CD14-positive monocyte (primary cell): ENCODE results near the gene CDKN2A. TPM values are rescaled to one million over a fixed set of nuclear protein-coding genes. Genes with fewer than 3 reads are reported as not detected.
"Not testable (repeated sequence)": the region's sequence is repeated elsewhere in the genome, so short reads cannot be mapped to it uniquely, and the experiment has no call there.

Source experiments
- DNase-seq, 3 donors: peaks; one replicate each; pipeline ENCODE4 v3.0.0-alpha.2; 2011 to 2022
- H2AFZ ChIP-seq: 2 replicates; pipeline ENCODE4 v1.6.0; 2012; ENCODE audit warnings: mild to moderate bottlenecking, low read depth, low read length, inconsistent platforms; ENCODE audit not compliant: insufficient read depth, poor library complexity, severe bottlenecking
- H3K27ac ChIP-seq, 2 donors: 1 replicate in 1 of 2; 2 replicates in 1 of 2; pipeline ENCODE4 v1.5.1; 2012 to 2013; ENCODE audit warnings: low read length in 2 of 2, control low read depth in 1 of 2, inconsistent platforms in 1 of 2, low read depth in 1 of 2, mild to moderate bottlenecking in 1 of 2
- H3K27me3 ChIP-seq, 2 donors: one replicate each; pipeline versions ENCODE4 v1.6.0 to v1.6.1; 2011 to 2013; ENCODE audit warnings: low read length in 2 of 2; ENCODE audit not compliant: control insufficient read depth in 2 of 2, insufficient read depth in 2 of 2
- H3K36me3 ChIP-seq, 2 donors: replicated peaks in 1 of 2; 1 replicate in 1 of 2; 2 replicates in 1 of 2; pipeline versions ENCODE4 v1.5.1 to v1.6.1; 2012 to 2013; ENCODE audit warnings: low read length in 2 of 2, control low read depth in 1 of 2, inconsistent platforms in 1 of 2, mild to moderate bottlenecking in 1 of 2; ENCODE audit not compliant: insufficient read depth in 2 of 2, control insufficient read depth in 1 of 2
- H3K4me1 ChIP-seq, 2 donors: 1 replicate in 1 of 2; 2 replicates in 1 of 2; pipeline versions ENCODE4 v1.5.1 to v1.6.1; 2012 to 2013; ENCODE audit warnings: low read length in 2 of 2, control low read depth in 1 of 2, inconsistent platforms in 1 of 2, mild to moderate bottlenecking in 1 of 2, moderate library complexity in 1 of 2; ENCODE audit not compliant: insufficient read depth in 2 of 2, control insufficient read depth in 1 of 2
- H3K4me2 ChIP-seq: replicated peaks from 2 replicates; pipeline ENCODE3; 2012; ENCODE audit warnings: low read length, moderate library complexity, mild to moderate bottlenecking; ENCODE audit not compliant: poor library complexity, severe bottlenecking; ENCODE audit errors: extremely low read depth
- H3K4me3 ChIP-seq, 3 experiments: fragments of 200-600 bp in 1 of 3; sonication (generic) in 1 of 3; replicated peaks in 1 of 3; 1 replicate in 2 of 3; 2 replicates in 1 of 3; pipeline ENCODE4 v1.5.1; 2011 to 2013; ENCODE audit warnings: low read length in 3 of 3, mild to moderate bottlenecking in 3 of 3, control low read depth in 2 of 3, low read depth in 2 of 3, inconsistent platforms in 1 of 3, moderate library complexity in 1 of 3
- H3K79me2 ChIP-seq: 2 replicates; pipeline ENCODE4 v1.6.0; 2012; ENCODE audit warnings: mild to moderate bottlenecking, control low read depth, inconsistent platforms, low read length, moderate library complexity; ENCODE audit not compliant: insufficient read depth
- H3K9ac ChIP-seq: 2 replicates; pipeline ENCODE4 v1.6.0; 2017; ENCODE audit warnings: low read length, mild to moderate bottlenecking; ENCODE audit not compliant: insufficient read depth, poor library complexity, severe bottlenecking
- H3K9me3 ChIP-seq, 2 donors: replicated peaks in 1 of 2; 1 replicate in 1 of 2; 2 replicates in 1 of 2; pipeline versions ENCODE4 v1.5.1 to v1.6.1; 2012 to 2013; ENCODE audit warnings: low read length in 2 of 2, control low read depth in 1 of 2; ENCODE audit not compliant: control insufficient read depth in 1 of 2, insufficient read depth in 1 of 2
- H4K20me1 ChIP-seq: 2 replicates; pipeline ENCODE4 v1.6.0; 2012; ENCODE audit warnings: mild to moderate bottlenecking, low read length, control low read depth, moderate library complexity; ENCODE audit not compliant: insufficient read depth
- H3K27ac Mint-ChIP-seq, 7 donors: one replicate each; pipeline ENCODE4 v1.8.0; 2020; ENCODE audit warnings: mild to moderate bottlenecking in 7 of 7, mixed read lengths in 7 of 7, moderate library complexity in 6 of 7, inconsistent platforms in 2 of 7
- H3K27me3 Mint-ChIP-seq, 3 donors: one replicate each; pipeline ENCODE4 v1.8.0; 2021 to 2022; ENCODE audit warnings: low read depth in 3 of 3, mild to moderate bottlenecking in 3 of 3, mixed read lengths in 3 of 3, moderate library complexity in 3 of 3, inconsistent platforms in 1 of 3
- H3K36me3 Mint-ChIP-seq, 2 donors: one replicate each; pipeline ENCODE4 v1.8.0; 2020; ENCODE audit warnings: mixed read lengths in 2 of 2, inconsistent platforms in 1 of 2, mild to moderate bottlenecking in 1 of 2
- H3K4me1 Mint-ChIP-seq: one replicate; pipeline ENCODE4 v1.8.0; 2020; ENCODE audit warnings: mild to moderate bottlenecking, mixed read lengths
- H3K4me3 Mint-ChIP-seq, 2 donors: one replicate each; pipeline ENCODE4 v1.8.0; 2020; ENCODE audit warnings: mild to moderate bottlenecking in 2 of 2, mixed read lengths in 2 of 2, moderate library complexity in 1 of 2
- H3K9me3 Mint-ChIP-seq, 7 donors: one replicate each; pipeline ENCODE4 v1.8.0; 2020 to 2022; ENCODE audit warnings: mixed read lengths in 7 of 7, mild to moderate bottlenecking in 6 of 7, moderate library complexity in 6 of 7, inconsistent platforms in 2 of 7
- WGBS: methylation state at CpG from one replicate; pipeline ENCODE4 v1.1.5; 2013; ENCODE audit warnings: missing lambda C conversion rate; ENCODE audit not compliant: insufficient coverage; 5-methylcytosine and 5-hydroxymethylcytosine counted together
- intact Hi-C, 2 donors: fragments of 100-400 bp; cut with micrococcal nuclease; formaldehyde crosslinking; loops; one replicate each; pipeline versions ENCODE4 v1.15.0 to v1.15.1; 2023
- polyA plus RNA-seq, 3 donors: library from polyadenylated mRNA; depleted of rRNA in 1 of 3; unstranded in 2 of 3; stranded (reverse) in 1 of 3; fragments of 300-500 nt in 2 of 3; fragments of >200 nt in 1 of 3; fragmentation: Illumina TruSeq in 2 of 3; gene quantifications; 1 replicate in 2 of 3; 2 replicates in 1 of 3; pipeline ENCODE4 v1.2.3, GENCODE V29; 2012 to 2021
- TF ChIP-seq, protein P1 (sequence below): fragments of 200-600 bp; IDR thresholded peaks from one replicate; pipeline ENCODE4 v1.8.0; 2022; ENCODE audit warnings: antibody characterized with exemption, mild to moderate bottlenecking

CDKN2A gene
- polyA plus RNA-seq, 3 donors = 0.86 to 1.6 (median 1.1) TPM

DNA sequence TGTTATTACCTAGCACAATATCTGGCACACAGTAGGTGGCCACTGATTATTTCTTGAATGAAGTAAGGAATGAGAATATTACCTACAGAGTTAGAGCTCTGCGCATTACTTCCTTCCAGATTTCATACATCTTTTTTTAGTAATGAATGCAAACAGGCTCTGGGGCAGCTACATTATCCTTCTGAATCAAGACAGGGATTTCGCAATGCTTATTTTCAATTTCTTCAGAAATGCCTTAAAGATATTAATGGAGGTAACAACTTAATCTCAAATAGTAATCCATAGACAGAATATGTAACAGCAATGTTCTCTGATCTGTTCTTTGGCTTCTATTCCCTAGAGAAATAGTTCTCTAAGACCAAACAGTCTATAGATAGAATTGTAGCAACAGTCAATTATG is 32.6 kb downstream of the CDKN2A start:
- no peaks in the 10 kb centered on the region for H3K36me3 ChIP-seq
- H3K9me3 Mint-ChIP-seq = peaks cover 6 to 37% (median 24%) of the 10 kb centered on the region in 7 donors
- H3K27me3 Mint-ChIP-seq = peaks cover 48 to 61% (median 54%) of the 10 kb centered on the region in 3 donors
- H3K4me1 Mint-ChIP-seq = peaks cover 17% of the 10 kb centered on the region
- peaks cover 45 to 73% of the 10 kb centered on the region in 2 donors for H3K27me3 ChIP-seq
- WGBS = no CpG with 5 or more reads among the region's 2 CpGs
- peak overlapping the region in 1 of 2 donors; percentile 64 for H3K4me3 Mint-ChIP-seq
- H3K4me3 ChIP-seq = no peak overlapping the region
- intact Hi-C loops = no loop called here
- H3K27ac ChIP-seq = no peak overlapping the region
- peaks cover 14 to 16% of the 10 kb centered on the region in 2 donors for H3K4me1 ChIP-seq
- H3K4me2 ChIP-seq = no peak overlapping the region
- H3K9ac ChIP-seq = no peak overlapping the region
- DNase-seq = no peak
- H3K36me3 Mint-ChIP-seq = peaks cover 7 to 9% of the 10 kb centered on the region in 2 donors
- no peak overlapping the region for H2AFZ ChIP-seq
- TF ChIP-seq, protein P1, sequence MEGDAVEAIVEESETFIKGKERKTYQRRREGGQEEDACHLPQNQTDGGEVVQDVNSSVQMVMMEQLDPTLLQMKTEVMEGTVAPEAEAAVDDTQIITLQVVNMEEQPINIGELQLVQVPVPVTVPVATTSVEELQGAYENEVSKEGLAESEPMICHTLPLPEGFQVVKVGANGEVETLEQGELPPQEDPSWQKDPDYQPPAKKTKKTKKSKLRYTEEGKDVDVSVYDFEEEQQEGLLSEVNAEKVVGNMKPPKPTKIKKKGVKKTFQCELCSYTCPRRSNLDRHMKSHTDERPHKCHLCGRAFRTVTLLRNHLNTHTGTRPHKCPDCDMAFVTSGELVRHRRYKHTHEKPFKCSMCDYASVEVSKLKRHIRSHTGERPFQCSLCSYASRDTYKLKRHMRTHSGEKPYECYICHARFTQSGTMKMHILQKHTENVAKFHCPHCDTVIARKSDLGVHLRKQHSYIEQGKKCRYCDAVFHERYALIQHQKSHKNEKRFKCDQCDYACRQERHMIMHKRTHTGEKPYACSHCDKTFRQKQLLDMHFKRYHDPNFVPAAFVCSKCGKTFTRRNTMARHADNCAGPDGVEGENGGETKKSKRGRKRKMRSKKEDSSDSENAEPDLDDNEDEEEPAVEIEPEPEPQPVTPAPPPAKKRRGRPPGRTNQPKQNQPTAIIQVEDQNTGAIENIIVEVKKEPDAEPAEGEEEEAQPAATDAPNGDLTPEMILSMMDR = no peak
- no peaks in the 10 kb centered on the region for H3K79me2 ChIP-seq
- peaks cover 0 to 17% of the 10 kb centered on the region in 2 donors for H3K9me3 ChIP-seq
- H3K27ac Mint-ChIP-seq = no peak overlapping the region
- H4K20me1 ChIP-seq = no peaks in the 10 kb centered on the region

DNA sequence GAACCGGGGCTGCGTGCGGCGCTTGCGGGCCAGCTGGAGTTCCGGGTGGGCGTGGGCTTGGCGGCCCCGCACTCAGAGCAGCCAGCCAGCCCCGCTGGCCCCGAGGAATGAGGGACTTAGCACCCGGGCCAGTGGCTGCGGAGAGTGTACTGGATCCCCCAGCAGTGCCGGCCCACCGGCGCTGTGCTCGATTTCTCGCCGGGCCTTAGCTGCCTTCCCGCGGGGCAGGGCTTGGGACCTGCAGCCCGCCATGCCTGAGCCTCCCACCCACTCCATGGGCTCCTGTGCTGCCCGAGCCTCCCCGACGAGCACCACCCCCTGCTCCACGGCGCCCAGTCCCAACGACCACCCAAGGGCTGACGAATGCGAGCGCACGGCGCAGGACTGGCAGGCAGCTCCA is 34.9 kb downstream of the CDKN2A start:
- intact Hi-C loops, H3K4me3 Mint-ChIP-seq, H3K4me1 Mint-ChIP-seq, H3K4me1 ChIP-seq, H3K79me2 ChIP-seq, H3K27ac Mint-ChIP-seq, H4K20me1 ChIP-seq, H3K9me3 ChIP-seq, H3K27ac ChIP-seq, H3K9ac ChIP-seq, H3K36me3 Mint-ChIP-seq, H3K36me3 ChIP-seq, H2AFZ ChIP-seq, H3K4me3 ChIP-seq, DNase-seq, H3K4me2 ChIP-seq: not testable (repeated sequence)
- 93% methylated on average over 23 of the region's 33 CpGs for WGBS
- peaks cover under 1 to 15% (median 14%) of the 10 kb centered on the region in 7 donors for H3K9me3 Mint-ChIP-seq
- peaks cover 26 to 58% of the 10 kb centered on the region in 2 donors for H3K27me3 ChIP-seq
- peaks cover 33 to 44% (median 40%) of the 10 kb centered on the region in 3 donors for H3K27me3 Mint-ChIP-seq
